DOHH2 (cell line): ENCODE results near the gene ARL6IP1.

Experiments
- H3F3A ChIP-seq: fragments of 200-600 bp; sonication (generic), shearing (Covaris generic); 2 replicates; pipeline ENCODE4 v1.6.0; 2016; ENCODE audit warnings: antibody characterized with exemption, mild to moderate bottlenecking; ENCODE audit not compliant: control insufficient read depth, insufficient read depth
- H3K27ac ChIP-seq: fragments of 200-600 bp; sonication (generic); 2 replicates; pipeline ENCODE4 v1.5.1; 2014; ENCODE audit warnings: low read depth, mild to moderate bottlenecking, low read length, moderate library complexity
- H3K27me3 ChIP-seq: fragments of 200-600 bp; sonication (generic); 2 replicates; pipeline ENCODE4 v1.6.1; 2014; ENCODE audit warnings: mild to moderate bottlenecking, low read length, mixed read lengths; ENCODE audit not compliant: control insufficient read depth
- H3K36me3 ChIP-seq: fragments of 200-600 bp; sonication (generic); 2 replicates; pipeline ENCODE4 v1.6.1; 2014; ENCODE audit warnings: mild to moderate bottlenecking, low read length, moderate library complexity, mixed read lengths; ENCODE audit not compliant: control insufficient read depth
- H3K4me1 ChIP-seq: fragments of 200-600 bp; sonication (generic); 2 replicates; pipeline ENCODE4 v1.6.1; 2014; ENCODE audit warnings: mild to moderate bottlenecking, low read length, mixed read lengths; ENCODE audit not compliant: control insufficient read depth
- H3K4me2 ChIP-seq: fragments of 200-600 bp; sonication (generic); 2 replicates; pipeline ENCODE4 v1.6.0; 2014; ENCODE audit warnings: mild to moderate bottlenecking, low read length, moderate library complexity
- H3K4me3 ChIP-seq: fragments of 200-600 bp; sonication (generic); 2 replicates; pipeline ENCODE4 v1.5.1; 2014; ENCODE audit warnings: mild to moderate bottlenecking, low read length, mixed read lengths
- H3K79me2 ChIP-seq: fragments of 200-600 bp; sonication (generic); 2 replicates; pipeline ENCODE4 v1.6.1; 2014; ENCODE audit warnings: mild to moderate bottlenecking, low read length, mixed read lengths; ENCODE audit not compliant: control insufficient read depth
- H3K9me2 ChIP-seq: fragments of 200-600 bp; sonication (generic); replicated peaks from 2 replicates; pipeline ENCODE4 v1.6.1; 2014; ENCODE audit warnings: mild to moderate bottlenecking, low read length, mixed read lengths; ENCODE audit not compliant: control insufficient read depth
- H3K9me3 ChIP-seq: fragments of 200-600 bp; sonication (generic); 2 replicates; pipeline ENCODE4 v1.6.1; 2014; ENCODE audit warnings: antibody characterized with exemption, low read length, mixed read lengths; ENCODE audit not compliant: control insufficient read depth, insufficient read depth
- H4K20me1 ChIP-seq: fragments of 200-600 bp; sonication (generic); 2 replicates; pipeline ENCODE4 v1.6.0; 2014; ENCODE audit warnings: low read depth, mild to moderate bottlenecking, antibody characterized with exemption, low read length, moderate library complexity; ENCODE audit not compliant: control insufficient read depth, insufficient read depth
- CTCF ChIP-seq: fragments of 200-600 bp; sonication (generic); IDR thresholded peaks from one replicate; pipeline ENCODE4 v1.5.1; 2014; ENCODE audit warnings: antibody characterized with exemption, mild to moderate bottlenecking, low read depth, low read length; ENCODE audit not compliant: poor library complexity, severe bottlenecking
- EZH2phosphoT487 ChIP-seq: fragments of 200-600 bp; sonication (generic); IDR thresholded peaks from 2 replicates; pipeline ENCODE4 v1.6.1; 2017; ENCODE audit warnings: borderline replicate concordance, mild to moderate bottlenecking, antibody characterized with exemption, low read length, moderate library complexity, mixed read lengths

ARL6IP1 gene

GRCh38 chr16:18799500-18799899 is 1.8 kb downstream of the ARL6IP1 start:
- H3K4me2 ChIP-seq: peak overlapping the region; percentile 81
- H3K27ac ChIP-seq: no peak overlapping the region
- H3K4me3 ChIP-seq: peak overlapping the region; percentile 94
- no peak for TF ChIP-seq EZH2phosphoT487
- TF ChIP-seq CTCF: no peak
- peaks cover 63% of the 10 kb centered on the region for H3K79me2 ChIP-seq
- H4K20me1 ChIP-seq: peaks cover 22% of the 10 kb centered on the region
- H3K4me1 ChIP-seq: peaks cover 36% of the 10 kb centered on the region
- no peaks in the 10 kb centered on the region for H3K9me3 ChIP-seq
- H3K36me3 ChIP-seq: peaks cover 72% of the 10 kb centered on the region
- no peaks in the 10 kb centered on the region for H3K9me2 ChIP-seq
- no peaks in the 10 kb centered on the region for H3K27me3 ChIP-seq
- peaks cover 48% of the 10 kb centered on the region for H3F3A ChIP-seq

GRCh38 chr16:18797746-18798145 is 3.6 kb downstream of the ARL6IP1 start:
- TF ChIP-seq CTCF: no peak
- TF ChIP-seq EZH2phosphoT487: no peak
- H3K27me3 ChIP-seq: no peaks in the 10 kb centered on the region
- peaks cover 22% of the 10 kb centered on the region for H4K20me1 ChIP-seq
- peaks cover 82% of the 10 kb centered on the region for H3K36me3 ChIP-seq
- no peak overlapping the region for H3K27ac ChIP-seq
- H3K4me2 ChIP-seq: no peak overlapping the region
- peaks cover 40% of the 10 kb centered on the region for H3F3A ChIP-seq
- no peaks in the 10 kb centered on the region for H3K9me2 ChIP-seq
- H3K9me3 ChIP-seq: no peaks in the 10 kb centered on the region
- no peak overlapping the region for H3K4me3 ChIP-seq
- peaks cover 26% of the 10 kb centered on the region for H3K4me1 ChIP-seq
- peaks cover 66% of the 10 kb centered on the region for H3K79me2 ChIP-seq

- TF ChIP-seq EZH2phosphoT487 (no peak), CTCF (no peak)
- peaks cover 16% of the 10 kb centered on the region for H3K4me1 ChIP-seq
- H3K79me2 ChIP-seq: peaks cover 60% of the 10 kb centered on the region
- H4K20me1 ChIP-seq: peaks cover 22% of the 10 kb centered on the region
- no peaks in the 10 kb centered on the region for H3K27me3 ChIP-seq
- H3K36me3 ChIP-seq: peaks cover 95% of the 10 kb centered on the region
- no peaks in the 10 kb centered on the region for H3K9me2 ChIP-seq
- no peaks in the 10 kb centered on the region for H3K9me3 ChIP-seq
- H3K4me2 ChIP-seq: no peak overlapping the region
- no peak overlapping the region for H3K27ac ChIP-seq
- no peak overlapping the region for H3K4me3 ChIP-seq
- peaks cover 48% of the 10 kb centered on the region for H3F3A ChIP-seq
These were observed 5.0 kb downstream of the ARL6IP1 start for GRCh38 chr16:18796377-18796776.
